Measurements from ENCODE around the gene IQCE. TPM values are rescaled to one million over a fixed set of nuclear protein-coding genes. Genes with fewer than 3 reads are reported as not detected.
"Not testable (repeated sequence)": the region's sequence is repeated elsewhere in the genome, so short reads cannot be mapped to it uniquely, and the experiment has no call there.

The IQCE gene
- total RNA-seq, 1 experiment from 2014 or later, result 13.4 TPM

GRCh38 chr7:2587134-2587533 lies 28.4 kb downstream of the IQCE start:
- TF ChIP-seq CTCF (IDR thresholded peaks at IDR 0.05; ENCODE audit: insufficient read depth in 1 of 2, low read depth in 1 of 2, low read length in 1 of 2, severe bottlenecking in 1 of 2, unreplicated experiment in 1 of 2), result no peak
- no peaks in the 10 kb centered on the region for H3K4me1 Mint-ChIP-seq (ENCODE audit: low read depth, unreplicated experiment)
- peaks cover 8% of the 10 kb centered on the region for H3K36me3 Mint-ChIP-seq (ENCODE audit: insufficient read depth, unreplicated experiment)
- peak overlapping the region; percentile 64 for H3K27ac Mint-ChIP-seq (ENCODE audit: unreplicated experiment)
- intact Hi-C loops (cut with micrococcal nuclease; ENCODE audit: unreplicated experiment), result no loop called here
- Histone ChIP-seq H3K9me3 (no peaks in the 10 kb centered on the region), H3K36me3 (ENCODE audit: control insufficient read depth, insufficient read depth, low read length) (no peaks in the 10 kb centered on the region), H3K27me3 (replicated peaks; ENCODE audit: control insufficient read depth, insufficient read depth, low read length) (no peaks in the 10 kb centered on the region), H3K4me1 (no peaks in the 10 kb centered on the region), H3K4me3 (ENCODE audit: low read depth, low read length) (no peak overlapping the region)
- no TSS peak for BruUV-seq (replicated peaks)
- no peak for DNase-seq
- H3K9me3 Mint-ChIP-seq (ENCODE audit: unreplicated experiment), result no peaks in the 10 kb centered on the region
- CTCF ChIA-PET, result no interaction called here
- no peaks in the 10 kb centered on the region for H3K27me3 Mint-ChIP-seq (ENCODE audit: insufficient read depth, unreplicated experiment)
- no peak overlapping the region for H3K4me3 Mint-ChIP-seq (ENCODE audit: unreplicated experiment)
- POLR2A ChIA-PET, result no interaction called here

GRCh38 chr7:2587778-2588177 lies 29.0 kb downstream of the IQCE start:
- Mint-ChIP-seq H3K9me3 (ENCODE audit: unreplicated experiment) (no peaks in the 10 kb centered on the region), H3K36me3 (ENCODE audit: insufficient read depth, unreplicated experiment) (peaks cover 8% of the 10 kb centered on the region), H3K27me3 (ENCODE audit: insufficient read depth, unreplicated experiment) (no peaks in the 10 kb centered on the region), H3K27ac (ENCODE audit: unreplicated experiment) (no peak overlapping the region), H3K4me3 (ENCODE audit: unreplicated experiment) (no peak overlapping the region), H3K4me1 (ENCODE audit: low read depth, unreplicated experiment) (no peaks in the 10 kb centered on the region)
- no peak for TF ChIP-seq CTCF (IDR thresholded peaks at IDR 0.05; ENCODE audit: insufficient read depth in 1 of 2, low read depth in 1 of 2, low read length in 1 of 2, severe bottlenecking in 1 of 2, unreplicated experiment in 1 of 2)
- no peak for DNase-seq
- H3K4me1 ChIP-seq, result no peaks in the 10 kb centered on the region
- no peaks in the 10 kb centered on the region for H3K36me3 ChIP-seq (ENCODE audit: control insufficient read depth, insufficient read depth, low read length)
- POLR2A ChIA-PET, result no interaction called here
- intact Hi-C loops (cut with micrococcal nuclease; ENCODE audit: unreplicated experiment), result no loop called here
- H3K4me3 ChIP-seq (ENCODE audit: low read depth, low read length), result no peak overlapping the region
- BruUV-seq (replicated peaks), result no TSS peak
- no peaks in the 10 kb centered on the region for H3K9me3 ChIP-seq
- CTCF ChIA-PET, result no interaction called here
- no peaks in the 10 kb centered on the region for H3K27me3 ChIP-seq (replicated peaks; ENCODE audit: control insufficient read depth, insufficient read depth, low read length)

DNA sequence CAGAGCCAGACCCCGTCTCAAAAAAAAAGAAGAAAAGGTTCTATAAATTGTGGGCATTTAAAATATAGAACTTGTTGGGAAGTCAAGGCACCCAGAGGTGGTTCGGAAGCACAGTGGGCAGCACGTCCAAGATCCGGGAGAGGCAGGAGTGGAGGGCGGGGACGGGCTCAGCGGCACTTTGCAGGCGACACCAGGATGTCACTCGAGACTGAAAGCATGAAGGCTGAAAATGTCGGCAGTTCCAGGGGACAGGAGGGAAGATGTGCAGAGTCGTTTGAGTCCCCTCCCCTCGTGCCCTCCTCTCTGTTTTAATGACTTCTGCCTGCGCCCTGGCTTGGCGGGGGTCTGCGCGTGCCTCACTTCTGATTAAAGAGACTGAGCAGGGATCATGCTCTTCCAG lies 30.6 kb downstream of the IQCE start:
- ChIA-PET POLR2A (no interaction called here), CTCF (no interaction called here)
- Mint-ChIP-seq H3K4me3 (ENCODE audit: unreplicated experiment) (no peak overlapping the region), H3K27me3 (ENCODE audit: insufficient read depth, unreplicated experiment) (no peaks in the 10 kb centered on the region), H3K27ac (ENCODE audit: unreplicated experiment) (no peak overlapping the region), H3K36me3 (ENCODE audit: insufficient read depth, unreplicated experiment) (peaks cover 8% of the 10 kb centered on the region), H3K9me3 (ENCODE audit: unreplicated experiment) (no peaks in the 10 kb centered on the region), H3K4me1 (ENCODE audit: low read depth, unreplicated experiment) (no peaks in the 10 kb centered on the region)
- DNase-seq, result no peak
- intact Hi-C loops (cut with micrococcal nuclease; ENCODE audit: unreplicated experiment), result no loop called here
- Histone ChIP-seq H3K9me3 (no peaks in the 10 kb centered on the region), H3K4me1 (no peaks in the 10 kb centered on the region), H3K4me3 (ENCODE audit: low read depth, low read length) (no peak overlapping the region), H3K27me3 (replicated peaks; ENCODE audit: control insufficient read depth, insufficient read depth, low read length) (no peaks in the 10 kb centered on the region), H3K36me3 (ENCODE audit: control insufficient read depth, insufficient read depth, low read length) (no peaks in the 10 kb centered on the region)
- TF ChIP-seq CTCF (IDR thresholded peaks at IDR 0.05; ENCODE audit: insufficient read depth in 1 of 2, low read depth in 1 of 2, low read length in 1 of 2, severe bottlenecking in 1 of 2, unreplicated experiment in 1 of 2), result no peak
- no TSS peak for BruUV-seq (replicated peaks)

GRCh38 chr7:2589941-2590340 lies 31.2 kb downstream of the IQCE start:
- BruUV-seq (replicated peaks); H3K36me3 ChIP-seq (ENCODE audit: control insufficient read depth, insufficient read depth, low read length); CTCF ChIA-PET; H3K36me3 Mint-ChIP-seq (ENCODE audit: insufficient read depth, unreplicated experiment); POLR2A ChIA-PET; DNase-seq; H3K27me3 ChIP-seq (replicated peaks; ENCODE audit: control insufficient read depth, insufficient read depth, low read length); H3K4me3 Mint-ChIP-seq (ENCODE audit: unreplicated experiment); H3K27ac Mint-ChIP-seq (ENCODE audit: unreplicated experiment); H3K4me1 ChIP-seq; H3K4me3 ChIP-seq (ENCODE audit: low read depth, low read length); H3K4me1 Mint-ChIP-seq (ENCODE audit: low read depth, unreplicated experiment); H3K9me3 ChIP-seq; H3K27me3 Mint-ChIP-seq (ENCODE audit: insufficient read depth, unreplicated experiment); H3K9me3 Mint-ChIP-seq (ENCODE audit: unreplicated experiment); intact Hi-C loops (cut with micrococcal nuclease; ENCODE audit: unreplicated experiment): not testable (repeated sequence)

Measured in Caco-2 (cell line).